H1 (cell line): ENCODE measurements around the gene ARHGAP21. TPM values are rescaled to one million over a fixed set of nuclear protein-coding genes. Genes with fewer than 3 reads are reported as not detected.

Experiments
- CTCF ChIA-PET: fragments of 300-600 bp; sonication (Branson Sonifier 250); formaldehyde crosslinking; loops from one replicate; lab custom pipeline; 2021; ENCODE audit not compliant: partially characterized antibody; lab: Charles Lee
- POLR2A ChIA-PET: fragments of 300-600 bp; sonication (Branson Sonifier 250); formaldehyde crosslinking; loops from one replicate; lab custom pipeline; 2021; ENCODE audit warnings: inconsistent platforms; ENCODE audit not compliant: partially characterized antibody; lab: Charles Lee
- DNase-seq, 2 experiments: peaks; one replicate each; pipeline versions ENCODE4 v3.0.0 to v3.0.0-alpha.2; 2010 to 2022; ENCODE audit warnings: low spot score in 2 of 2, low read depth in 1 of 2, mixed read lengths in 1 of 2
- FAIRE-seq: peaks from 2 replicates; lab custom pipeline; 2011; peaks lifted over from hg19 to GRCh38; lab: Jason Lieb, UNC
- H2AFZ ChIP-seq: 2 replicates; pipeline ENCODE4 v1.8.1; 2012; ENCODE audit warnings: low read length, inconsistent platforms
- H2AK5ac ChIP-seq: 2 replicates; pipeline ENCODE4 v1.6.1; 2013; ENCODE audit warnings: low read depth, low read length
- H2BK120ac ChIP-seq: replicated peaks from 2 replicates; pipeline ENCODE3; 2013; ENCODE audit warnings: low read depth, low read length, inconsistent platforms
- H2BK12ac ChIP-seq: 2 replicates; pipeline ENCODE4 v1.6.1; 2013; ENCODE audit warnings: low read depth, low read length
- H2BK15ac ChIP-seq: 2 replicates; pipeline ENCODE4 v1.6.1; 2013; ENCODE audit warnings: low read length
- H2BK20ac ChIP-seq: 2 replicates; pipeline ENCODE4 v1.6.1; 2013; ENCODE audit warnings: low read length
- H2BK5ac ChIP-seq: 2 replicates; pipeline ENCODE4 v1.6.1; 2013; ENCODE audit warnings: low read depth, low read length
- H3K14ac ChIP-seq: 2 replicates; pipeline ENCODE4 v1.6.1; 2013; ENCODE audit warnings: inconsistent platforms; ENCODE audit not compliant: insufficient read length
- H3K18ac ChIP-seq: 2 replicates; pipeline ENCODE4 v1.6.1; 2013; ENCODE audit warnings: low read length; ENCODE audit errors: extremely low read depth
- H3K23ac ChIP-seq: 2 replicates; pipeline ENCODE4 v1.6.1; 2013; ENCODE audit warnings: inconsistent platforms; ENCODE audit not compliant: insufficient read length
- H3K23me2 ChIP-seq: 2 replicates; pipeline ENCODE4 v1.6.1; 2013; ENCODE audit warnings: low read depth, low read length
- H3K27ac ChIP-seq: 2 replicates; pipeline ENCODE4 v1.6.1; 2011; ENCODE audit warnings: low read depth, low read length, inconsistent platforms
- H3K27me3 ChIP-seq, 4 experiments: replicated peaks in 1 of 4; 1 replicate in 1 of 4; 2 replicates in 3 of 4; pipeline versions ENCODE4 v1.6.1 to v1.8.1; 2011 to 2013; ENCODE audit warnings: low read length in 3 of 4, mild to moderate bottlenecking in 3 of 4, inconsistent platforms in 2 of 4, mixed read lengths in 2 of 4, moderate library complexity in 1 of 4; ENCODE audit not compliant: control insufficient read depth in 3 of 4, insufficient read depth in 3 of 4; ENCODE audit errors: extremely low read depth in 1 of 4
- H3K36me3 ChIP-seq, 4 experiments: 2 replicates each; pipeline versions ENCODE4 v1.6.1 to v1.8.1; 2011 to 2013; ENCODE audit warnings: mild to moderate bottlenecking in 4 of 4, low read length in 3 of 4, moderate library complexity in 2 of 4, control low read depth in 1 of 4, inconsistent platforms in 1 of 4; ENCODE audit not compliant: insufficient read depth in 4 of 4, control insufficient read depth in 2 of 4
- H3K4ac ChIP-seq: replicated peaks from 2 replicates; pipeline ENCODE3; 2013; ENCODE audit warnings: low read length, low read depth, mixed read lengths, inconsistent platforms; ENCODE audit not compliant: insufficient read length
- H3K4me1 ChIP-seq, 4 experiments: replicated peaks in 1 of 4; 1 replicate in 1 of 4; 2 replicates in 3 of 4; pipeline versions ENCODE4 v1.6.1 to v1.8.1; 2011 to 2013; ENCODE audit warnings: low read length in 3 of 4, inconsistent platforms in 2 of 4, mixed read lengths in 1 of 4; ENCODE audit not compliant: insufficient read depth in 4 of 4, control insufficient read depth in 3 of 4
- H3K4me2 ChIP-seq, 2 experiments: 2 replicates each; pipeline versions ENCODE4 v1.6.1 to v1.8.1; 2011 to 2013; ENCODE audit warnings: low read depth in 2 of 2, low read length in 2 of 2, control low read depth in 1 of 2, inconsistent platforms in 1 of 2, mild to moderate bottlenecking in 1 of 2; ENCODE audit not compliant: insufficient read depth in 1 of 2
- H3K4me3 ChIP-seq, 4 experiments: fragments of 200-600, 300-600 bp in 1 of 4; sonication (generic), shearing (Covaris generic), sonication (Bioruptor Twin) in 1 of 4; 2 replicates each; pipeline versions ENCODE4 v1.5.1 to v1.8.1; 2011 to 2016; ENCODE audit warnings: low read length in 4 of 4, low read depth in 3 of 4, control low read depth in 2 of 4, inconsistent platforms in 2 of 4, mild to moderate bottlenecking in 2 of 4, mixed read lengths in 1 of 4, moderate library complexity in 1 of 4; ENCODE audit not compliant: insufficient read depth in 2 of 4; ENCODE audit errors: extremely low read depth in 1 of 4
- H3K56ac ChIP-seq: replicated peaks from 2 replicates; pipeline ENCODE3; 2013; ENCODE audit warnings: low read depth, mild to moderate bottlenecking, mixed read lengths, low read length, inconsistent platforms; ENCODE audit not compliant: insufficient read length
- H3K79me1 ChIP-seq: 2 replicates; pipeline ENCODE4 v1.6.1; 2013; ENCODE audit warnings: low read depth, low read length, control low read depth
- H3K79me2 ChIP-seq, 2 experiments: 2 replicates each; pipeline versions ENCODE4 v1.6.1 to v1.8.1; 2012 to 2013; ENCODE audit warnings: low read length in 2 of 2, mild to moderate bottlenecking in 2 of 2, inconsistent platforms in 1 of 2; ENCODE audit not compliant: insufficient read depth in 2 of 2, control insufficient read depth in 1 of 2
- H3K9ac ChIP-seq, 4 experiments: replicated peaks in 1 of 4; 1 replicate in 1 of 4; 2 replicates in 3 of 4; pipeline versions ENCODE4 v1.6.1 to v1.8.1; 2011 to 2013; ENCODE audit warnings: low read depth in 3 of 4, low read length in 3 of 4, control low read depth in 2 of 4, mild to moderate bottlenecking in 2 of 4, moderate library complexity in 2 of 4, inconsistent platforms in 1 of 4; ENCODE audit errors: extremely low read depth in 1 of 4
- H3K9me3 ChIP-seq, 2 experiments: 2 replicates each; pipeline versions ENCODE4 v1.6.1 to v1.8.1; 2012 to 2013; ENCODE audit warnings: mild to moderate bottlenecking in 2 of 2, moderate library complexity in 2 of 2, control low read depth in 1 of 2, inconsistent platforms in 1 of 2, low read depth in 1 of 2, low read length in 1 of 2, mixed read lengths in 1 of 2; ENCODE audit not compliant: insufficient read depth in 2 of 2
- H4K20me1 ChIP-seq, 2 experiments: replicated peaks in 1 of 2; 2 replicates each; pipeline versions ENCODE3 to v1.8.1; 2011 to 2013; ENCODE audit warnings: inconsistent platforms in 2 of 2, low read length in 2 of 2, mild to moderate bottlenecking in 1 of 2; ENCODE audit not compliant: insufficient read depth in 2 of 2, control insufficient read depth in 1 of 2
- H4K5ac ChIP-seq: 2 replicates; pipeline ENCODE4 v1.6.1; 2013; ENCODE audit warnings: low read length, low read depth, mixed read lengths, inconsistent platforms; ENCODE audit not compliant: insufficient read length
- H4K8ac ChIP-seq: 2 replicates; pipeline ENCODE4 v1.8.0; 2013; ENCODE audit warnings: mild to moderate bottlenecking, moderate library complexity, low read length, inconsistent platforms; ENCODE audit not compliant: insufficient read depth; ENCODE audit errors: extremely low read depth
- H4K91ac ChIP-seq: replicated peaks from 2 replicates; pipeline ENCODE3; 2013; ENCODE audit warnings: low read length, mixed read lengths, inconsistent platforms; ENCODE audit not compliant: insufficient read length
- CBX8 ChIP-seq: fragments of 300-800, 300-1000 bp; sonication (generic); IDR thresholded peaks from 2 replicates; pipeline ENCODE4 v1.7.1; 2016; ENCODE audit warnings: low read depth, low read length, borderline replicate concordance
- FOSL1 ChIP-seq: IDR thresholded peaks from 2 replicates; pipeline ENCODE4 v1.6.1; 2011; ENCODE audit warnings: mild to moderate bottlenecking, low read depth, low read length, moderate library complexity; ENCODE audit not compliant: insufficient read depth
- GABPA ChIP-seq: IDR thresholded peaks from 2 replicates; pipeline ENCODE4 v1.6.1; 2011; ENCODE audit warnings: mild to moderate bottlenecking, low read length, moderate library complexity, borderline replicate concordance; ENCODE audit not compliant: insufficient read depth
- HDAC6 ChIP-seq: IDR thresholded peaks from one replicate; pipeline ENCODE4 v1.7.1; 2012; ENCODE audit warnings: low read depth, mild to moderate bottlenecking, inconsistent platforms, low read length, moderate library complexity
- NRF1 ChIP-seq: IDR thresholded peaks from 2 replicates; pipeline ENCODE4 v1.6.1; 2011; ENCODE audit warnings: mild to moderate bottlenecking, low read depth, low read length, improper control_type of control experiment
- PHF8 ChIP-seq: fragments of 200-600 bp; sonication (generic); conservative IDR thresholded peaks from 2 replicates; pipeline ENCODE4 v1.7.1; 2012; ENCODE audit warnings: low read depth, mild to moderate bottlenecking, inconsistent platforms, low read length, moderate library complexity
- RBBP5 ChIP-seq: IDR thresholded peaks from 2 replicates; pipeline ENCODE4 v1.7.1; 2012; ENCODE audit warnings: low read depth, mild to moderate bottlenecking, inconsistent platforms, low read length, moderate library complexity, borderline replicate concordance
- RXRA ChIP-seq: IDR thresholded peaks from 2 replicates; pipeline ENCODE4 v1.6.1; 2011; ENCODE audit warnings: low read depth, mild to moderate bottlenecking, low read length, moderate library complexity; ENCODE audit not compliant: insufficient read depth
- SAP30 ChIP-seq: fragments of 300-600 bp; sonication (generic); IDR thresholded peaks from 2 replicates; pipeline ENCODE4 v1.7.1; 2012; ENCODE audit warnings: low read length, moderate library complexity, mild to moderate bottlenecking, inconsistent platforms; ENCODE audit not compliant: insufficient read depth, insufficient replicate concordance
- SIN3A ChIP-seq, 2 experiments: IDR thresholded peaks in 1 of 2; conservative IDR thresholded peaks in 1 of 2; 2 replicates each; pipeline ENCODE4 v1.6.1; 2011 to 2012; ENCODE audit warnings: low read length in 2 of 2, improper control_type of control experiment in 1 of 2, low read depth in 1 of 2, mild to moderate bottlenecking in 1 of 2
- SIRT6 ChIP-seq: IDR thresholded peaks from one replicate; pipeline ENCODE4 v1.7.1; 2012; ENCODE audit warnings: low read length, inconsistent platforms
- SP2 ChIP-seq: IDR thresholded peaks from 2 replicates; pipeline ENCODE4 v1.6.1; 2012; ENCODE audit warnings: mild to moderate bottlenecking, low read length, inconsistent platforms
- SP4 ChIP-seq: IDR thresholded peaks from 2 replicates; pipeline ENCODE4 v1.6.1; 2012; ENCODE audit warnings: low read length, inconsistent platforms
- SRF ChIP-seq: IDR thresholded peaks from 2 replicates; pipeline ENCODE4 v1.6.1; 2011; ENCODE audit warnings: mild to moderate bottlenecking, low read depth, low read length, moderate library complexity
- TBP ChIP-seq: IDR thresholded peaks from 2 replicates; pipeline ENCODE4 v1.6.1; 2011; ENCODE audit warnings: low read depth, low read length, improper control_type of control experiment
- WGBS, 2 experiments: shearing (Covaris generic) in 1 of 2; methylation state at CpG; one replicate each; pipeline versions ENCODE4 v1.1.6 to v1.1.7; 2013 to 2015; ENCODE audit warnings: low lambda C conversion rate in 2 of 2, mixed read lengths in 2 of 2, inconsistent platforms in 1 of 2, low coverage in 1 of 2, missing lambda C conversion rate in 1 of 2; ENCODE audit not compliant: insufficient replicate concordance in 2 of 2, insufficient coverage in 1 of 2, insufficient read length in 1 of 2; ENCODE audit errors: extremely low coverage in 1 of 2, missing lambda C conversion rate in 1 of 2; 5-methylcytosine and 5-hydroxymethylcytosine counted together
- polyA plus RNA-seq, 7 experiments: library from polyadenylated mRNA; depleted of rRNA in 3 of 7; stranded (reverse) in 5 of 7; unstranded in 2 of 7; fragments of >200 nt in 5 of 7; fragments of 200-250 nt in 2 of 7; gene quantifications; 1 replicate in 5 of 7; 2 replicates in 1 of 7; 4 replicates in 1 of 7; pipeline versions ENCODE4 v1.2.1 to v1.2.3, GENCODE V29; 2011 to 2013; ENCODE audit warnings: missing spikeins in 2 of 7, mixed read lengths in 2 of 7
- total RNA-seq: library from RNA; stranded (reverse); fragmentation: NEBNext Ultra II Directional; extraction: Animal tissue kit (Norgen Biotek cat#: 25700); gene quantifications from 2 replicates; pipeline ENCODE4 v1.2.1, GENCODE V29; 2021

Gene ARHGAP21
- total and polyA plus RNA-seq, 2 of the 8 experiments (the other 6 are each of a cell fraction or from before 2014, with no cell fraction given), result 14.4 to 35.3 TPM

- no peak overlapping the region for H3K23ac ChIP-seq
- no peaks in the 10 kb centered on the region for H4K20me1 ChIP-seq
- no peak overlapping the region for H2BK5ac ChIP-seq
- no peaks in the 10 kb centered on the region for H3K36me3 ChIP-seq
- WGBS, 2 experiments, result 90% methylated on average over 3 of the region's 3 CpGs; no CpG with 5 or more reads in 1 of the 2 experiments
- H4K8ac ChIP-seq, result no peak overlapping the region
- H3K79me1 ChIP-seq, result no peaks in the 10 kb centered on the region
- no peak overlapping the region for H2AK5ac ChIP-seq
- no peak overlapping the region for H2BK15ac ChIP-seq
- H2BK120ac ChIP-seq, result no peak overlapping the region
- no peak overlapping the region for H3K14ac ChIP-seq
- H3K56ac ChIP-seq, result no peak overlapping the region
- H2AFZ ChIP-seq, result no peak overlapping the region
- FAIRE-seq, result no peak
- no peak overlapping the region for H2BK20ac ChIP-seq
- no peak overlapping the region for H3K4me3 ChIP-seq
- H3K4me2 ChIP-seq, result no peak overlapping the region
- no peaks in the 10 kb centered on the region for H3K23me2 ChIP-seq
- H3K4ac ChIP-seq, result no peak overlapping the region
- H3K27ac ChIP-seq, result no peak overlapping the region
- no peaks in the 10 kb centered on the region for H3K9me3 ChIP-seq
- H4K91ac ChIP-seq, result no peak overlapping the region
- no peak overlapping the region for H3K9ac ChIP-seq
- no peaks in the 10 kb centered on the region for H3K4me1 ChIP-seq
- H4K5ac ChIP-seq, result no peak overlapping the region
- no peaks in the 10 kb centered on the region for H3K79me2 ChIP-seq
- H3K27me3 ChIP-seq, result no peaks in the 10 kb centered on the region
- no peak overlapping the region for H2BK12ac ChIP-seq
- ChIA-PET POLR2A (no interaction called here), CTCF (interaction anchor here (0.6 kb wide), 1 partner anchor 1592 kb away, joined by 4 read pairs; no protein-coding TSS in a partner anchor)
- H3K18ac ChIP-seq, result no peak overlapping the region
- no peak for DNase-seq
- TF ChIP-seq SIRT6, result no peak
- TF ChIP-seq SRF, result no peak
- no peak for TF ChIP-seq NRF1
- TF ChIP-seq TBP, result no peak
- no peak for TF ChIP-seq RBBP5
- TF ChIP-seq HDAC6, result no peak
- no peak for TF ChIP-seq RXRA
- TF ChIP-seq GABPA, result no peak
- no peak for TF ChIP-seq SP2
- no peak for TF ChIP-seq PHF8
- no peak for TF ChIP-seq SIN3A (conservative IDR thresholded peaks at IDR 0.05 in 1 of 2, IDR thresholded peaks at IDR 0.05 in 1 of 2; ENCODE audit: low read depth in 1 of 2, low read length in 2 of 2)
- TF ChIP-seq SAP30, result no peak
- no peak for TF ChIP-seq SP4
- TF ChIP-seq CBX8, result no peak
- TF ChIP-seq FOSL1, result no peak
Observed at GRCh38 chr10:24744946-24745345, 21.3 kb upstream of the ARHGAP21 start.
